Subcutaneous abdominal adipose tissue (tissue), 5 donors: ENCODE measurements around the gene TAF10.
A peak's percentile ranks its signal among the peaks of the same experiment; 100 is the strongest.

ENCODE experiments used
- H3K27ac ChIP-seq: one replicate; pipeline ENCODE4 v1.7.0; 2013; ENCODE audit warnings: low read depth, mild to moderate bottlenecking, inconsistent platforms, low read length, moderate library complexity
- H3K27me3 ChIP-seq, 5 donors: one replicate each; pipeline ENCODE4 v1.7.0; 2013; ENCODE audit warnings: low read length in 5 of 5, inconsistent platforms in 1 of 5; ENCODE audit not compliant: control insufficient read depth in 5 of 5, insufficient read depth in 4 of 5
- H3K36me3 ChIP-seq, 5 donors: one replicate each; pipeline ENCODE4 v1.7.0; 2013; ENCODE audit warnings: low read length in 5 of 5; ENCODE audit not compliant: control insufficient read depth in 5 of 5, insufficient read depth in 5 of 5
- H3K4me1 ChIP-seq, 5 donors: one replicate each; pipeline ENCODE4 v1.7.0; 2013; ENCODE audit warnings: low read length in 5 of 5, mild to moderate bottlenecking in 3 of 5, moderate library complexity in 1 of 5; ENCODE audit not compliant: control insufficient read depth in 5 of 5, insufficient read depth in 5 of 5
- H3K4me3 ChIP-seq, 5 donors: one replicate each; pipeline ENCODE4 v1.7.0; 2013; ENCODE audit warnings: low read length in 5 of 5, low read depth in 1 of 5
- H3K9ac ChIP-seq, 5 donors: one replicate each; pipeline ENCODE4 v1.7.0; 2013; ENCODE audit warnings: low read length in 5 of 5, mild to moderate bottlenecking in 4 of 5, moderate library complexity in 3 of 5
- H3K9me3 ChIP-seq, 5 donors: one replicate each; pipeline ENCODE4 v1.7.0; 2013; ENCODE audit warnings: low read length in 5 of 5; ENCODE audit not compliant: control insufficient read depth in 5 of 5
- donor health status: healthy.
- donor health status: healthy.
- donor health status: healthy.
- donor health status: healthy.
- donor health status: healthy.

Gene TAF10

GRCh38 chr11:6612213-6613041 lies at the start of gene TAF10:
TSS of gene TAF10 (minus strand) at chr11:6612216. CDS start at chr11:6612189, 27 bp downstream.
- Histone ChIP-seq H3K27me3 (no peaks in the 10 kb centered on the region), H3K36me3 (peaks cover 5 to 71% (median 70%) of the 10 kb centered on the region in 5 donors), H3K9me3 (no peaks in the 10 kb centered on the region), H3K4me1 (peaks cover 12 to 45% (median 33%) of the 10 kb centered on the region in 5 donors), H3K9ac (peak within 1 kb of the TSS; percentile 81 to 90 (median 87)), H3K27ac (peak within 1 kb of the TSS; percentile 99), H3K4me3 (peak within 1 kb of the TSS; percentile 69 to 78 (median 77))

- Histone ChIP-seq H3K36me3 (no peaks in the 10 kb centered on the region), H3K27me3 (peaks cover 0 to 10% (median 5%) of the 10 kb centered on the region in 5 donors), H3K4me3 (no peak overlapping the region), H3K9me3 (no peaks in the 10 kb centered on the region), H3K27ac (no peak overlapping the region), H3K4me1 (peaks cover 0 to 12% (median 4%) of the 10 kb centered on the region in 5 donors), H3K9ac (no peak overlapping the region)
Measured at GRCh38 chr11:6660712-6661111, 48.7 kb upstream of the TAF10 start.

GRCh38 chr11:6658647-6659046 lies 46.6 kb upstream of the TAF10 start:
- H3K4me3 ChIP-seq: no peak overlapping the region
- H3K4me1 ChIP-seq: peaks cover 3 to 22% (median 6%) of the 10 kb centered on the region in 5 donors
- no peaks in the 10 kb centered on the region for H3K36me3 ChIP-seq
- no peaks in the 10 kb centered on the region for H3K9me3 ChIP-seq
- H3K27ac ChIP-seq: no peak overlapping the region
- H3K9ac ChIP-seq: no peak overlapping the region
- H3K27me3 ChIP-seq: peaks cover 0 to 12% (median 5%) of the 10 kb centered on the region in 5 donors

GRCh38 chr11:6657346-6657745 lies 45.3 kb upstream of the TAF10 start:
- Histone ChIP-seq H3K36me3 (no peaks in the 10 kb centered on the region), H3K4me1 (peaks cover 3 to 31% (median 6%) of the 10 kb centered on the region in 5 donors), H3K4me3 (no peak overlapping the region), H3K27ac (no peak overlapping the region), H3K27me3 (peaks cover 0 to 12% (median 5%) of the 10 kb centered on the region in 5 donors), H3K9me3 (no peaks in the 10 kb centered on the region), H3K9ac (no peak overlapping the region)

GRCh38 chr11:6656936-6657335 lies 44.9 kb upstream of the TAF10 start:
- Histone ChIP-seq H3K4me1 (peaks cover 3 to 34% (median 6%) of the 10 kb centered on the region in 5 donors), H3K9me3 (no peaks in the 10 kb centered on the region), H3K36me3 (no peaks in the 10 kb centered on the region), H3K27me3 (peaks cover 0 to 12% (median 5%) of the 10 kb centered on the region in 5 donors), H3K27ac (no peak overlapping the region), H3K4me3 (no peak overlapping the region), H3K9ac (peak overlapping the region in 1 of 5 donors; percentile 33)

GRCh38 chr11:6656584-6656915 lies 44.5 kb upstream of the TAF10 start:
- Histone ChIP-seq H3K27me3 (peaks cover 0 to 12% (median 5%) of the 10 kb centered on the region in 5 donors), H3K9ac (peak overlapping the region in 3 of 5 donors; percentile 49 to 65 (median 62)), H3K4me3 (peak overlapping the region in 3 of 5 donors; percentile 52 to 75 (median 58)), H3K36me3 (no peaks in the 10 kb centered on the region), H3K4me1 (peaks cover 3 to 34% (median 6%) of the 10 kb centered on the region in 5 donors), H3K9me3 (no peaks in the 10 kb centered on the region), H3K27ac (peak overlapping the region; percentile 63)

GRCh38 chr11:6655790-6656583 lies 44.0 kb upstream of the TAF10 start, which contains the start of gene DCHS1:
TSS of gene DCHS1 (minus strand) at chr11:6655809. CDS start at chr11:6641613, 14,196 bp downstream.
- no peaks in the 10 kb centered on the region for H3K9me3 ChIP-seq
- H3K27ac ChIP-seq: peak within 1 kb of the TSS; percentile 63
- H3K36me3 ChIP-seq: no peaks in the 10 kb centered on the region
- peak within 1 kb of the TSS in 4 of 5 donors; percentile 49 to 65 (median 58) for H3K9ac ChIP-seq
- peaks cover 0 to 12% (median 5%) of the 10 kb centered on the region in 5 donors for H3K27me3 ChIP-seq
- H3K4me1 ChIP-seq: peaks cover 3 to 37% (median 6%) of the 10 kb centered on the region in 5 donors
- H3K4me3 ChIP-seq: peak within 1 kb of the TSS; percentile 62 to 75 (median 66)

GRCh38 chr11:6655020-6655789 lies 43.2 kb upstream of the TAF10 start:
- Histone ChIP-seq H3K27me3 (peaks cover 0 to 12% (median 5%) of the 10 kb centered on the region in 5 donors), H3K27ac (peak overlapping the region; percentile 56), H3K36me3 (no peaks in the 10 kb centered on the region), H3K9me3 (no peaks in the 10 kb centered on the region), H3K4me1 (peaks cover 3 to 41% (median 6%) of the 10 kb centered on the region in 5 donors), H3K9ac (peak overlapping the region in 3 of 5 donors; percentile 55 to 62 (median 56)), H3K4me3 (peak overlapping the region; percentile 62 to 75 (median 66))

GRCh38 chr11:6654281-6655019 lies 42.4 kb upstream of the TAF10 start:
- Histone ChIP-seq H3K4me1 (peaks cover 3 to 41% (median 6%) of the 10 kb centered on the region in 5 donors), H3K9ac (peak overlapping the region in 3 of 5 donors; percentile 55 to 62 (median 56))

More at GRCh38 chr11:6654281-6655019, 42.4 kb upstream of the TAF10 start:
- peaks cover 0 to 12% (median 5%) of the 10 kb centered on the region in 5 donors for H3K27me3 ChIP-seq
- H3K36me3 ChIP-seq: no peaks in the 10 kb centered on the region
- H3K27ac ChIP-seq: peak overlapping the region; percentile 56
- peak overlapping the region; percentile 62 to 75 (median 66) for H3K4me3 ChIP-seq
- H3K9me3 ChIP-seq: no peaks in the 10 kb centered on the region
